ENCODE results near the gene EML4. TPM values are rescaled to one million over a fixed set of nuclear protein-coding genes. Genes with fewer than 3 reads are reported as not detected.

The EML4 gene
- total and polyA plus RNA-seq, 4 donors, result 22.6 to 85.8 (median 54.4) TPM

DNA sequence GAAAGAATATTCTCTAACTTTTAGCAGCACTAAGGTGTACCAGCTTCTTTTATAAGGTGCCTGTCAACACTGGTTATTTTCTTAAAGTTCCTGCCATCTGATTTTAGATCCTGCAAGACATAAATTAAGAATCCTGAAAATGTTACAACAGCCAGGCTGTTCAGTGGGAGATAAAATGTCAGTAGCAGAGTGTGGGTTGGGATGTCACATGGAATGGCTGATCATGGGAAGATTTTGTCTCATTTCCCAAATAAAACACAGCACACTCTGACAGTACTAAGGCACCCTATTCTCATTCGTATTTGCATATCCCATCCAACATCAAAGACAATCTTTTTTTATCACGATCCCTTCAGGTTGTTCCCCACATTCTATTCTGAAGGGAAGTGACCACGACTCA lies 194.3 kb downstream of the EML4 start:
- WGBS, 2 donors, result 84 to 85% methylated on average over 3 of the region's 3 CpGs
- Histone ChIP-seq H3K36me3 (ENCODE audit: control insufficient read depth in 4 of 4, insufficient read depth in 4 of 4, low read length in 4 of 4) (peaks cover 0 to 3% (median 0%) of the 10 kb centered on the region in 4 donors), H3K9me3 (ENCODE audit: control insufficient read depth in 4 of 4, insufficient read depth in 3 of 4, low read length in 3 of 4) (no peaks in the 10 kb centered on the region), H3K4me1 (ENCODE audit: control insufficient read depth in 5 of 5, insufficient read depth in 5 of 5, low read length in 5 of 5) (peaks cover 2 to 26% (median 14%) of the 10 kb centered on the region in 5 donors), H3K27ac (ENCODE audit: low read depth in 1 of 2, low read length in 1 of 2) (no peak overlapping the region), H3K27me3 (ENCODE audit: control insufficient read depth in 3 of 3, insufficient read depth in 3 of 3, low read length in 2 of 3) (no peaks in the 10 kb centered on the region), H3K4me3 (no peak overlapping the region), H3K9ac (ENCODE audit: insufficient read depth in 1 of 2, low read length in 2 of 2) (no peak overlapping the region)
- ATAC-seq (ENCODE audit: insufficient read depth, low FRiP score), result no peak
- DNase-seq, result no peak
- TF ChIP-seq, protein P1, sequence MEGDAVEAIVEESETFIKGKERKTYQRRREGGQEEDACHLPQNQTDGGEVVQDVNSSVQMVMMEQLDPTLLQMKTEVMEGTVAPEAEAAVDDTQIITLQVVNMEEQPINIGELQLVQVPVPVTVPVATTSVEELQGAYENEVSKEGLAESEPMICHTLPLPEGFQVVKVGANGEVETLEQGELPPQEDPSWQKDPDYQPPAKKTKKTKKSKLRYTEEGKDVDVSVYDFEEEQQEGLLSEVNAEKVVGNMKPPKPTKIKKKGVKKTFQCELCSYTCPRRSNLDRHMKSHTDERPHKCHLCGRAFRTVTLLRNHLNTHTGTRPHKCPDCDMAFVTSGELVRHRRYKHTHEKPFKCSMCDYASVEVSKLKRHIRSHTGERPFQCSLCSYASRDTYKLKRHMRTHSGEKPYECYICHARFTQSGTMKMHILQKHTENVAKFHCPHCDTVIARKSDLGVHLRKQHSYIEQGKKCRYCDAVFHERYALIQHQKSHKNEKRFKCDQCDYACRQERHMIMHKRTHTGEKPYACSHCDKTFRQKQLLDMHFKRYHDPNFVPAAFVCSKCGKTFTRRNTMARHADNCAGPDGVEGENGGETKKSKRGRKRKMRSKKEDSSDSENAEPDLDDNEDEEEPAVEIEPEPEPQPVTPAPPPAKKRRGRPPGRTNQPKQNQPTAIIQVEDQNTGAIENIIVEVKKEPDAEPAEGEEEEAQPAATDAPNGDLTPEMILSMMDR (IDR thresholded peaks at IDR 0.05; ENCODE audit: control extremely low read depth, extremely low read depth), result no peak

DNA sequence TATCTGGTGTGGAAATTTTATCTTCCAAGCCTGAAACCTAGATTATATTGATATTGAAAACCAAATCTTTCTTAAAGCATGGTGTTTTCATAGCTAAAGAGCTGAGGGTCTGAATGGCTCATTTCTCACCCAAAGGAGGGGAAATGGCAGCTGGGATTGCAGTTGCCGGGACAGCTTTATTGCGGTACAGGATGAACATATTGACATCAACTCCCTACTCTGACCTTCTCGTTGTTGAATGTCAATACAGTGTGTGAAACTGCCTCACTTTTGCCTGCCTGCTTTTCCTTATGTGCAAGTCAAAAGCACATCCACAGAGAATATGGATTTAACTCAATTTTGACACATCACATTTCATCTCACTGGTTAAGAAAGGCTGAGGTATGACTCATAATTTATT lies 195.5 kb downstream of the EML4 start:
- ATAC-seq (ENCODE audit: insufficient read depth, low FRiP score), result no peak
- Histone ChIP-seq H3K36me3 (ENCODE audit: control insufficient read depth in 4 of 4, insufficient read depth in 4 of 4, low read length in 4 of 4) (peaks cover 0 to 3% (median 0%) of the 10 kb centered on the region in 4 donors), H3K9ac (ENCODE audit: insufficient read depth in 1 of 2, low read length in 2 of 2) (peak overlapping the region in 1 of 2 donors; percentile 8), H3K4me1 (ENCODE audit: control insufficient read depth in 5 of 5, insufficient read depth in 5 of 5, low read length in 5 of 5) (peaks cover 5 to 18% (median 6%) of the 10 kb centered on the region in 5 donors), H3K9me3 (ENCODE audit: control insufficient read depth in 4 of 4, insufficient read depth in 3 of 4, low read length in 3 of 4) (no peaks in the 10 kb centered on the region), H3K4me3 (no peak overlapping the region), H3K27me3 (ENCODE audit: control insufficient read depth in 3 of 3, insufficient read depth in 3 of 3, low read length in 2 of 3) (no peaks in the 10 kb centered on the region), H3K27ac (ENCODE audit: low read depth in 1 of 2, low read length in 1 of 2) (no peak overlapping the region)
- no peak for DNase-seq
- 86 to 88% methylated on average over 3 of the region's 3 CpGs for whole genome bisulfite sequencing, 2 donors
- TF ChIP-seq, protein P1 (IDR thresholded peaks at IDR 0.05; ENCODE audit: control extremely low read depth, extremely low read depth), result no peak

DNA sequence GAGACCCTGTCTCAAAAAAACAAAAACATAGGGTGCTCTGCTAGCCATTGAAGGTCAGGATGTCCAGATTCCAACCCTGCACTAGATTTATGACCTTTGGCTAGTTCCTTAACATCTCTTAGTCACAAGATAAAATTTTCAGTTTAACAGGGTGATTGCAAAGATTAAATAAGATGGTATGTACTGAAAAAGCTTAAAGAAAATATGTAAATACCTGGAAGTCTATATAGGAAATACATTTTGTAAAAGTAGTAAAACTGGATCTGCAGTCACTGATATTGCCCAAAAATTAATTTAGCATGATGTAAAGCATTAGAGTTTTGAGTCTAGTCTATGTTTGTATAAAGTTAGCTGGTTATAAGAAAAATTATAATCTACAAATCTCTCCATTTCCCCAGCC lies 197.3 kb downstream of the EML4 start:
- no peaks in the 10 kb centered on the region for H3K27me3 ChIP-seq (ENCODE audit: control insufficient read depth in 3 of 3, insufficient read depth in 3 of 3, low read length in 2 of 3)
- H3K4me1 ChIP-seq (ENCODE audit: control insufficient read depth in 5 of 5, insufficient read depth in 5 of 5, low read length in 5 of 5), result peaks cover 0 to 10% (median 3%) of the 10 kb centered on the region in 5 donors
- no peak overlapping the region for H3K4me3 ChIP-seq
- H3K9me3 ChIP-seq (ENCODE audit: control insufficient read depth in 4 of 4, insufficient read depth in 3 of 4, low read length in 3 of 4), result no peaks in the 10 kb centered on the region
- no peak overlapping the region for H3K9ac ChIP-seq (ENCODE audit: insufficient read depth in 1 of 2, low read length in 2 of 2)
- ATAC-seq (ENCODE audit: insufficient read depth, low FRiP score), result no peak
- H3K27ac ChIP-seq (ENCODE audit: low read depth in 1 of 2, low read length in 1 of 2), result no peak overlapping the region
- H3K36me3 ChIP-seq (ENCODE audit: control insufficient read depth in 4 of 4, insufficient read depth in 4 of 4, low read length in 4 of 4), result no peaks in the 10 kb centered on the region
- TF ChIP-seq, protein P1 (IDR thresholded peaks at IDR 0.05; ENCODE audit: control extremely low read depth, extremely low read depth), result no peak
- no peak for DNase-seq

DNA sequence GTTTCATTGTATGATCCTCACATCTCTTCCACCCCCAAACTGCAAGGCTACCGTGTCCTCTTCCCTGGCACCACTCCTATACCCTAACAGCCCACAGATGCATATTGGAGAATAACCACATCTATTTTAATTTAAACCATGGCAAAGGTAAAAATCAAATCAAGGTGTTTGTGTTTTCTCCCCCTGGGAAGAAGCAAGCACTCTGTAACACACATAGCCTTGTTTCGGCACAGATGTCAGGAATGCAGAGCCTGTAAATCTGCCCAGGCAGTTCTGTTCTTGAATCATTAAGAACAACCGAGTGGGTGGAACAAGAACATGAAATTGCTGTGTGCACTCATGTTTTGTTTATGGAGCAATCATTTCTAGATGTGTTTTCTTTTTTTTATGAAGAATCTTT lies 198.7 kb downstream of the EML4 start:
- TF ChIP-seq, protein P1 (IDR thresholded peaks at IDR 0.05; ENCODE audit: control extremely low read depth, extremely low read depth), result no peak

More for the DNA sequence above, 198.7 kb downstream of the EML4 start:
- 46 to 63% methylated on average over 3 of the region's 3 CpGs for WGBS, 2 donors
- H3K4me3 ChIP-seq, result no peak overlapping the region
- no peak for DNase-seq
- no peaks in the 10 kb centered on the region for H3K36me3 ChIP-seq (ENCODE audit: control insufficient read depth in 4 of 4, insufficient read depth in 4 of 4, low read length in 4 of 4)
- H3K27ac ChIP-seq (ENCODE audit: low read depth in 1 of 2, low read length in 1 of 2), result no peak overlapping the region
- H3K9ac ChIP-seq (ENCODE audit: insufficient read depth in 1 of 2, low read length in 2 of 2), result no peak overlapping the region
- no peak for ATAC-seq (ENCODE audit: insufficient read depth, low FRiP score)
- peaks cover 0 to 5% (median 0%) of the 10 kb centered on the region in 5 donors for H3K4me1 ChIP-seq (ENCODE audit: control insufficient read depth in 5 of 5, insufficient read depth in 5 of 5, low read length in 5 of 5)
- H3K27me3 ChIP-seq (ENCODE audit: control insufficient read depth in 3 of 3, insufficient read depth in 3 of 3, low read length in 2 of 3), result no peaks in the 10 kb centered on the region
- H3K9me3 ChIP-seq (ENCODE audit: control insufficient read depth in 4 of 4, insufficient read depth in 3 of 4, low read length in 3 of 4), result no peaks in the 10 kb centered on the region
